Muscle of back (tissue), 11 donors: ENCODE results near the gene SLC12A8. TPM values are rescaled to one million over a fixed set of nuclear protein-coding genes. Genes with fewer than 3 reads are reported as not detected.
A peak's percentile ranks its signal among the peaks of the same experiment; 100 is the strongest.

Source experiments
- DNase-seq, 3 donors: peaks; one replicate each; pipeline versions ENCODE4 v3.0.0 to v3.0.0-alpha.2; 2013
- polyA plus RNA-seq, 10 donors: library from polyadenylated mRNA; unstranded; fragments of 120-200 nt; gene quantifications; one replicate each; pipeline ENCODE4 v1.2.1, GENCODE V29; 2013; ENCODE audit not compliant: insufficient read length in 10 of 10

The SLC12A8 gene
- polyA plus RNA-seq, 10 donors, result 0.38 to 1.4 (median 0.94) TPM

GRCh38 chr3:125186800-125187598 is 25.5 kb downstream of the SLC12A8 start:
- DNase-seq, result no peak

- DNase-seq, result peak in 1 of 3 donors; percentile 74
Observed at GRCh38 chr3:125186261-125186787, 26.2 kb downstream of the SLC12A8 start.

- DNase-seq, result peak in 1 of 3 donors; percentile 37
Observed at GRCh38 chr3:125185805-125186204, 26.7 kb downstream of the SLC12A8 start.

GRCh38 chr3:125179884-125180240 is 32.7 kb downstream of the SLC12A8 start:
- no peak for DNase-seq

GRCh38 chr3:125179143-125179883 is 33.2 kb downstream of the SLC12A8 start:
- no peak for DNase-seq

- DNase-seq, result no peak
Observed at GRCh38 chr3:125177746-125178145, 34.8 kb downstream of the SLC12A8 start.

GRCh38 chr3:125175295-125176078 is 37.1 kb downstream of the SLC12A8 start:
- peak in 1 of 3 donors; percentile 67 for DNase-seq

GRCh38 chr3:125172346-125172745 is 40.2 kb downstream of the SLC12A8 start:
- no peak for DNase-seq

GRCh38 chr3:125168711-125169393 is 43.7 kb downstream of the SLC12A8 start:
- no peak for DNase-seq

GRCh38 chr3:125166599-125167136 is 45.9 kb downstream of the SLC12A8 start:
- peak in 1 of 3 donors; percentile 60 for DNase-seq

GRCh38 chr3:125165948-125166553 is 46.5 kb downstream of the SLC12A8 start:
- no peak for DNase-seq

- DNase-seq, result no peak
Observed at GRCh38 chr3:125165189-125165947, 47.2 kb downstream of the SLC12A8 start.

- DNase-seq, result no peak
Observed at GRCh38 chr3:125163739-125164601, 48.6 kb downstream of the SLC12A8 start.

- no peak for DNase-seq
Observed at GRCh38 chr3:125161607-125162219, 50.8 kb downstream of the SLC12A8 start.

GRCh38 chr3:125160606-125161371 is 51.8 kb downstream of the SLC12A8 start:
- DNase-seq, result peak; percentile 56 to 92 (median 87)

- DNase-seq, result no peak
Observed at GRCh38 chr3:125157183-125157582, 55.4 kb downstream of the SLC12A8 start.

- no peak for DNase-seq
Observed at GRCh38 chr3:125156456-125156855, 56.1 kb downstream of the SLC12A8 start.
